SK-N-MC (cell line): Measurements from ENCODE around the gene PCBP3.
A peak's percentile ranks its signal among the peaks of the same experiment; 100 is the strongest.

Experiments
- DNase-seq: peaks from one replicate; pipeline ENCODE4 v3.0.0-alpha.2; 2011; ENCODE audit warnings: low read depth, low spot score
- H3K27ac ChIP-seq: fragments of 200-600 bp; sonication (generic); 2 replicates; pipeline ENCODE4 v1.5.1; 2016; ENCODE audit warnings: mixed run types
- H3K36me3 ChIP-seq: fragments of 200-600 bp; sonication (generic); 2 replicates; pipeline ENCODE4 v1.6.1; 2017; ENCODE audit warnings: antibody characterized with exemption, low read length, mixed read lengths; ENCODE audit not compliant: insufficient read depth
- H3K4me3 ChIP-seq: fragments of 200-600 bp; sonication (generic); 2 replicates; pipeline ENCODE4 v1.5.1; 2016
- H3K9ac ChIP-seq: fragments of 200-600 bp; sonication (generic); 2 replicates; pipeline ENCODE4 v1.8.0; 2017; ENCODE audit warnings: mixed run types, mixed read lengths; ENCODE audit not compliant: insufficient read length
- H3K9me3 ChIP-seq: fragments of 200-600 bp; sonication (generic); 2 replicates; pipeline ENCODE4 v1.6.1; 2017; ENCODE audit warnings: low read depth, mild to moderate bottlenecking, antibody characterized with exemption, low read length, moderate library complexity, mixed read lengths
- EZH2 ChIP-seq: fragments of 200-600 bp; sonication (generic); IDR thresholded peaks from one replicate; pipeline ENCODE4 v1.6.1; 2017; ENCODE audit warnings: antibody characterized with exemption
- FOXP2 ChIP-seq: optimal IDR thresholded peaks from 2 replicates; pipeline ENCODE3; 2011; ENCODE audit warnings: mild to moderate bottlenecking, moderate library complexity; ENCODE audit not compliant: insufficient read depth; ENCODE audit errors: extremely low read length, control extremely low read depth
- POLR2AphosphoS5 ChIP-seq: IDR thresholded peaks from 2 replicates; pipeline ENCODE4 v1.6.1; 2012; ENCODE audit warnings: mild to moderate bottlenecking, low read depth, low read length, borderline replicate concordance

Gene PCBP3

GRCh38 chr21:45979651-45980050 lies 336.1 kb downstream of the PCBP3 start:
- Histone ChIP-seq H3K36me3 (no peaks in the 10 kb centered on the region), H3K4me3 (no peak overlapping the region), H3K9me3 (no peaks in the 10 kb centered on the region), H3K9ac (no peak overlapping the region), H3K27ac (no peak overlapping the region)
- TF ChIP-seq POLR2AphosphoS5 (no peak), EZH2 (no peak), FOXP2 (no peak)
- DNase-seq, result no peak

DNA sequence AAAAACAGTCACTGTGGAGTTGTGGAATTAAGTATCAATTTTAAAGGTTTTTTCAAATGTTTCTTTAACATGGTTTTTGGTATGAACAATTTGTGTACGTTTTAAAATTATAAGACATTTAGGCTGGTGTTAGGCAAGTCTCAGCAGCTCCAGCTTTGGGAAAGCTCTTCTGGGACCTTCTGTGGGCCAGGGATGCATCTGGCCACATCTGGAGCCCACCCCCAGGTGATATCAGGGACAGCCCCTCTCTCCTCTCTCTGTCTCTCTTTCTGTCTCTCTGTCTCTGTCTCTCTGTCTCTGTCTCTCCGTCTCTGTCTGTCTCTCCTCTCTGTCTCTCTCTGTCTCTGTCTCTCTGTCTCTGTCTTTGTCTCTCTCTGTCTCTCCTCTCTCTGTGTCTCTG lies 336.7 kb downstream of the PCBP3 start:
- no peaks in the 10 kb centered on the region for H3K9me3 ChIP-seq
- H3K27ac ChIP-seq, result no peak overlapping the region
- H3K36me3 ChIP-seq, result no peaks in the 10 kb centered on the region
- TF ChIP-seq FOXP2 (no peak), POLR2AphosphoS5 (no peak), EZH2 (no peak)
- no peak overlapping the region for H3K9ac ChIP-seq
- H3K4me3 ChIP-seq, result no peak overlapping the region
- no peak for DNase-seq

- H3K27ac ChIP-seq, result peak overlapping the region; percentile 7
- no peak for DNase-seq
- H3K4me3 ChIP-seq, result peak overlapping the region; percentile 75
- TF ChIP-seq FOXP2 (no peak), EZH2 (no peak), POLR2AphosphoS5 (no peak)
- no peaks in the 10 kb centered on the region for H3K36me3 ChIP-seq
- peak overlapping the region; percentile 51 for H3K9ac ChIP-seq
- no peaks in the 10 kb centered on the region for H3K9me3 ChIP-seq
Measured at GRCh38 chr21:45980697-45981096, 337.2 kb downstream of the PCBP3 start.

GRCh38 chr21:45981151-45982091 lies 337.9 kb downstream of the PCBP3 start, which contains the start of gene COL6A1:
TSS of gene COL6A1 (plus strand) at chr21:45981770. CDS start at chr21:45981851, 81 bp downstream.
- peak within 1 kb of the TSS; percentile 69 for H3K9ac ChIP-seq
- DNase-seq, result peak; percentile 34
- TF ChIP-seq EZH2, result no peak
- TF ChIP-seq POLR2AphosphoS5, result peak; percentile 72; the same call in 1 of the 2 replicates
- no peak for TF ChIP-seq FOXP2
- H3K27ac ChIP-seq, result peak within 1 kb of the TSS; percentile 7
- H3K4me3 ChIP-seq, result peak within 1 kb of the TSS; percentile 87
- no peaks in the 10 kb centered on the region for H3K9me3 ChIP-seq
- H3K36me3 ChIP-seq, result no peaks in the 10 kb centered on the region

DNA sequence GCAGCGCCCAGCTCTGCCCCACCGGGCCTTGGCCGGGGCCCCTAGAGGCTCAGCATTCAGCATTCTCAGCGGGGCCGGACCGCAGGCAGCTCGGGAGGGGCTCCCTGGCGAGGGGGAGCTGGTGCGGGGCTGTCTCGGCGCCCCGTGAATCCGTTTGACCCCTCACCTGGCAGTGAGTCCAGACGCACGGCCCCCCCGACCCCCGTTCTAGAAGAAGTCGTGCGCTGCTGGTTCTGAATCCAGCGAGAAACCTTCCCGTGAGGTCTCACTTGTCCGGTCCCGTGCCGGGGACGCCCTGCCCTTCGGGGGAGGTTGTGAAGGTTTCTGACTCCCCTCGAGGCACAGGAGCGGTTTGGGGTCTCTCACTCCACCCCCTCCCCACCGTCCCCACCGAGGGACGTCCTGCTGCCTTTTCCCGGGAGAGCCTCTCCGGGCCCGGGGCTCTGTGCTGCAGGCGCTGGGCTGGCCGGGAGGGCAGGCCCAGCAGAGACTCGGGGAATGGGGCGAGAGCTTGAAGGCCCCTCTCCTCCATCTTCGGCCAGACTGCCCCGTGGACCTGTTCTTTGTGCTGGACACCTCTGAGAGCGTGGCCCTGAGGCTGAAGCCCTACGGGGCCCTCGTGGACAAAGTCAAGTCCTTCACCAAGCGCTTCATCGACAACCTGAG lies 338.7 kb downstream of the PCBP3 start:
- Histone ChIP-seq H3K4me3 (peak overlapping the region; percentile 87), H3K27ac (no peak overlapping the region), H3K9ac (peak overlapping the region; percentile 69), H3K9me3 (no peaks in the 10 kb centered on the region), H3K36me3 (no peaks in the 10 kb centered on the region)
- no peak for DNase-seq
- TF ChIP-seq EZH2 (no peak), POLR2AphosphoS5 (no peak), FOXP2 (no peak)

- DNase-seq, result no peak
- H3K4me3 ChIP-seq, result peak overlapping the region; percentile 87
- no peaks in the 10 kb centered on the region for H3K36me3 ChIP-seq
- H3K27ac ChIP-seq, result no peak overlapping the region
- no peaks in the 10 kb centered on the region for H3K9me3 ChIP-seq
- TF ChIP-seq EZH2 (no peak), POLR2AphosphoS5 (no peak), FOXP2 (no peak)
- H3K9ac ChIP-seq, result no peak overlapping the region
Measured at GRCh38 chr21:45982758-45983648, 339.5 kb downstream of the PCBP3 start.

GRCh38 chr21:45983649-45983965 lies 340.1 kb downstream of the PCBP3 start:
- H3K27ac ChIP-seq, result no peak overlapping the region

More at GRCh38 chr21:45983649-45983965, 340.1 kb downstream of the PCBP3 start:
- no peak overlapping the region for H3K4me3 ChIP-seq
- H3K9me3 ChIP-seq, result no peaks in the 10 kb centered on the region
- TF ChIP-seq EZH2, result no peak
- TF ChIP-seq POLR2AphosphoS5, result no peak
- no peak for TF ChIP-seq FOXP2
- no peak overlapping the region for H3K9ac ChIP-seq
- DNase-seq, result no peak
- H3K36me3 ChIP-seq, result no peaks in the 10 kb centered on the region
